Mesenchymal stem cell (in vitro differentiated cells and primary cell): ENCODE results near the gene CCR7.

ENCODE experiments used
- DNase-seq: peaks from one replicate; pipeline ENCODE4 v3.0.0-alpha.2; 2013
- H2AFZ ChIP-seq: one replicate; pipeline ENCODE4 v1.6.1; 2013; ENCODE audit warnings: low read depth, mild to moderate bottlenecking, control low read depth, inconsistent platforms, low read length, moderate library complexity
- H2AK5ac ChIP-seq: 2 replicates; pipeline ENCODE4 v1.6.1; 2013; ENCODE audit warnings: low read length, moderate library complexity, mild to moderate bottlenecking, inconsistent platforms; ENCODE audit not compliant: severe bottlenecking
- H2BK120ac ChIP-seq: one replicate; pipeline ENCODE4 v1.6.1; 2013; ENCODE audit warnings: low read depth, mild to moderate bottlenecking, inconsistent platforms, low read length, moderate library complexity
- H2BK12ac ChIP-seq, 2 experiments: one replicate each; pipeline ENCODE4 v1.6.1; 2013; ENCODE audit warnings: inconsistent platforms in 2 of 2, low read length in 2 of 2, mild to moderate bottlenecking in 2 of 2, moderate library complexity in 2 of 2, control low read depth in 1 of 2
- H2BK15ac ChIP-seq: one replicate; pipeline ENCODE4 v1.6.1; 2013; ENCODE audit warnings: mild to moderate bottlenecking, low read depth, inconsistent platforms; ENCODE audit not compliant: poor library complexity, severe bottlenecking
- H2BK5ac ChIP-seq: 2 replicates; pipeline ENCODE4 v1.6.1; 2013; ENCODE audit warnings: low read depth, mild to moderate bottlenecking, low read length, control low read depth, inconsistent platforms; ENCODE audit not compliant: poor library complexity, severe bottlenecking
- H3K14ac ChIP-seq, 2 experiments: one replicate each; pipeline ENCODE4 v1.6.1; 2013; ENCODE audit warnings: inconsistent platforms in 2 of 2, low read length in 2 of 2, control low read depth in 1 of 2, mild to moderate bottlenecking in 1 of 2, moderate library complexity in 1 of 2
- H3K18ac ChIP-seq, 2 experiments: one replicate each; pipeline ENCODE4 v1.6.1; 2013; ENCODE audit warnings: inconsistent platforms in 2 of 2, low read length in 2 of 2, control low read depth in 1 of 2, low read depth in 1 of 2, mild to moderate bottlenecking in 1 of 2
- H3K23ac ChIP-seq, 2 experiments: one replicate each; pipeline ENCODE4 v1.6.1; 2013; ENCODE audit warnings: inconsistent platforms in 2 of 2, low read length in 2 of 2, mild to moderate bottlenecking in 2 of 2, moderate library complexity in 2 of 2, control low read depth in 1 of 2
- H3K27ac ChIP-seq: 2 replicates; pipeline ENCODE4 v1.5.1; 2013; ENCODE audit warnings: mild to moderate bottlenecking, moderate library complexity, low read length, control low read depth, inconsistent platforms; ENCODE audit not compliant: poor library complexity, severe bottlenecking
- H3K27me3 ChIP-seq, 2 experiments: 2 replicates each; pipeline versions ENCODE4 v1.6.1 to v1.7.0; 2013; ENCODE audit warnings: low read length in 2 of 2, mild to moderate bottlenecking in 2 of 2, moderate library complexity in 2 of 2, control low read depth in 1 of 2, inconsistent platforms in 1 of 2; ENCODE audit not compliant: control insufficient read depth in 1 of 2, insufficient read depth in 1 of 2
- H3K36me3 ChIP-seq, 2 experiments: 2 replicates each; pipeline versions ENCODE4 v1.6.1 to v1.7.0; 2013; ENCODE audit warnings: low read length in 2 of 2, control low read depth in 1 of 2, inconsistent platforms in 1 of 2, low read depth in 1 of 2, mild to moderate bottlenecking in 1 of 2; ENCODE audit not compliant: insufficient read depth in 2 of 2, control insufficient read depth in 1 of 2
- H3K4ac ChIP-seq, 2 experiments: one replicate each; pipeline ENCODE4 v1.6.1; 2013; ENCODE audit warnings: inconsistent platforms in 2 of 2, low read length in 2 of 2, mild to moderate bottlenecking in 2 of 2, moderate library complexity in 2 of 2, control low read depth in 1 of 2, low read depth in 1 of 2
- H3K4me1 ChIP-seq: 2 replicates; pipeline ENCODE4 v1.6.1; 2013; ENCODE audit warnings: low read depth, low read length, control low read depth; ENCODE audit not compliant: control insufficient read depth, insufficient read depth
- H3K4me2 ChIP-seq: 2 replicates; pipeline ENCODE4 v1.6.1; 2013; ENCODE audit warnings: low read length, mild to moderate bottlenecking, inconsistent platforms; ENCODE audit not compliant: poor library complexity, severe bottlenecking
- H3K4me3 ChIP-seq, 2 experiments: 2 replicates each; pipeline versions ENCODE4 v1.5.1 to v1.7.0; 2013; ENCODE audit warnings: low read length in 2 of 2, mild to moderate bottlenecking in 2 of 2, control low read depth in 1 of 2, low read depth in 1 of 2; ENCODE audit not compliant: insufficient read depth in 1 of 2
- H3K79me1 ChIP-seq: replicated peaks from 2 replicates; pipeline ENCODE4 v1.6.1; 2013; ENCODE audit warnings: mild to moderate bottlenecking, control low read depth, low read length, inconsistent platforms; ENCODE audit not compliant: poor library complexity, severe bottlenecking
- H3K9ac ChIP-seq: 2 replicates; pipeline ENCODE4 v1.7.0; 2013; ENCODE audit warnings: mild to moderate bottlenecking, low read length, moderate library complexity
- H3K9me3 ChIP-seq: 2 replicates; pipeline ENCODE4 v1.7.0; 2013; ENCODE audit warnings: mild to moderate bottlenecking, low read length; ENCODE audit not compliant: control insufficient read depth
- H4K8ac ChIP-seq: one replicate; pipeline ENCODE4 v1.6.1; 2013; ENCODE audit warnings: inconsistent platforms, mild to moderate bottlenecking, low read length, moderate library complexity
- H4K91ac ChIP-seq: one replicate; pipeline ENCODE4 v1.6.1; 2013; ENCODE audit warnings: mild to moderate bottlenecking, low read length, inconsistent platforms
- WGBS: methylation state at CpG from one replicate; pipeline ENCODE4 v1.1.7; 2013; ENCODE audit warnings: mixed read lengths; 5-methylcytosine and 5-hydroxymethylcytosine counted together

CCR7 gene

DNA sequence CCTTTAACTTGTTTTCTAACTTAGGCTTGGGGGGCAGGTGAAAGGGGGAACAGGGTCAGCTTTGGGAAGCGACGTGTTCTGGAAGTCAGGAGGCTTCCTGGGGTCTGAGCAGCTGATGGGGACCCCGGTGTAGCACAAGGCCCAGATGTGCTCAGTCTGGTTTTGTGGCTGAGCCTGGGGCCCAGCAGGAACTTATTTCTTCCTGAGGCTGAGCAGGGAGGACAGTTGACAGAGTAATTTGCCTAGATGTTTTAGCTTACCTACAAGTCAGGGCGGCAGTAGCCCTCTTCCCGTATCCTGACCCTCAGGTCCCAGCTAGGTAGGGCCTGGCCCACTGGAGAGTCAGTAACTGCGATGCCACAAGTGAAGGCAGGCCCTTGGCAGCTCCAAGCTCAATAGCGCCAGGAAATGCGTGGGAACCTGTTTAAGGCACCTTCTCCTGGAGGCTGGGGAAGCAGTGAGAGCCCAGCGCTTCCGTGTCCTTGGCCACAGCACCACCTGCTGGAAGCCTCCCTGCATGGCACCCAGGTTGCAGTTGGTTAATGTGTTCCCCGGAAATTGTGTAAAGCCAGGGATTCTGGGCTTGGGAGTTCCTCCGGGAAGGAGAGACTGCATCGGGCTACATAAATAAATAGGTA is 5.2 kb downstream of the CCR7 start:
- Histone ChIP-seq H3K36me3 (peaks cover 3 to 11% of the 10 kb centered on the region in 2 experiments), H3K18ac (peak overlapping the region in 1 of 2 experiments; percentile 84), H3K4me2 (peak overlapping the region; percentile 52), H2BK15ac (peak overlapping the region; percentile 44), H4K91ac (no peak overlapping the region), H3K4me3 (no peak overlapping the region), H3K9me3 (no peaks in the 10 kb centered on the region), H2AFZ (peak overlapping the region; percentile 64), H2AK5ac (peak overlapping the region; percentile 57), H3K79me1 (no peaks in the 10 kb centered on the region), H3K23ac (no peak overlapping the region), H2BK5ac (no peak overlapping the region), H3K27ac (peak overlapping the region; percentile 96), H3K4ac (peak overlapping the region; percentile 62 to 84), H2BK120ac (no peak overlapping the region), H3K4me1 (peaks cover 21% of the 10 kb centered on the region), H3K14ac (no peak overlapping the region), H4K8ac (peak overlapping the region; percentile 96), H3K9ac (peak overlapping the region; percentile 81), H2BK12ac (peak overlapping the region; percentile 51 to 91), H3K27me3 (no peaks in the 10 kb centered on the region)
- 40% methylated on average over 10 of the region's 13 CpGs for WGBS
- peak; percentile 92 for DNase-seq

DNA sequence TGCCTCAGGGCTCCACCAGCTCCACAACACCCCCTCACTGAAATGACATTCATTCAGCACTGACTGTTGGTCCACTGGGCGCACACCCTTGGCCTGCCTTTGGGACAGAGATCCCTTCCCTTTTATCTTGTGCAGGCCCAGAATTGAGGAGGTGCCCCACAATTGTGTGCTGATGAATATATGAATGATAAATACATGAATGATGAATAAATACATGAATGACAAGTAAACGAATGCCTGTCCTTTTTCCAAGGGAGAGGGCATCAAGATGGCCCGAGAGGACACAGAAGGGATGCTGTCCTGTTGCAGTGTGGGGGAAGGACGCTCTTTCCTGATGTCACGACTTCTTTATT is 5.7 kb downstream of the CCR7 start:
- no peaks in the 10 kb centered on the region for H3K27me3 ChIP-seq
- H3K4me2 ChIP-seq, result no peak overlapping the region
- H3K4me3 ChIP-seq, result no peak overlapping the region
- H2AK5ac ChIP-seq, result peak overlapping the region; percentile 5
- H3K18ac ChIP-seq, result peak overlapping the region in 1 of 2 experiments; percentile 84
- H3K27ac ChIP-seq, result no peak overlapping the region
- H2BK12ac ChIP-seq, result peak overlapping the region; percentile 2 to 51
- no peak overlapping the region for H3K14ac ChIP-seq
- peak overlapping the region; percentile 81 for H3K9ac ChIP-seq
- H3K4ac ChIP-seq, result no peak overlapping the region
- no peak overlapping the region for H4K8ac ChIP-seq
- H3K4me1 ChIP-seq, result peaks cover 21% of the 10 kb centered on the region
- H4K91ac ChIP-seq, result peak overlapping the region; percentile 20
- H3K23ac ChIP-seq, result no peak overlapping the region
- DNase-seq, result no peak
- no peaks in the 10 kb centered on the region for H3K9me3 ChIP-seq
- peaks cover 3 to 15% of the 10 kb centered on the region in 2 experiments for H3K36me3 ChIP-seq
- no peak overlapping the region for H2AFZ ChIP-seq
- no peak overlapping the region for H2BK120ac ChIP-seq
- no peak overlapping the region for H2BK15ac ChIP-seq
- no peak overlapping the region for H2BK5ac ChIP-seq
- 98% methylated on average over 3 of the region's 5 CpGs for WGBS
- H3K79me1 ChIP-seq, result no peaks in the 10 kb centered on the region

GRCh38 chr17:40558890-40559563 is 6.2 kb downstream of the CCR7 start:
- no peaks in the 10 kb centered on the region for H3K9me3 ChIP-seq
- WGBS, result 97% methylated on average over 7 of the region's 10 CpGs

DNA sequence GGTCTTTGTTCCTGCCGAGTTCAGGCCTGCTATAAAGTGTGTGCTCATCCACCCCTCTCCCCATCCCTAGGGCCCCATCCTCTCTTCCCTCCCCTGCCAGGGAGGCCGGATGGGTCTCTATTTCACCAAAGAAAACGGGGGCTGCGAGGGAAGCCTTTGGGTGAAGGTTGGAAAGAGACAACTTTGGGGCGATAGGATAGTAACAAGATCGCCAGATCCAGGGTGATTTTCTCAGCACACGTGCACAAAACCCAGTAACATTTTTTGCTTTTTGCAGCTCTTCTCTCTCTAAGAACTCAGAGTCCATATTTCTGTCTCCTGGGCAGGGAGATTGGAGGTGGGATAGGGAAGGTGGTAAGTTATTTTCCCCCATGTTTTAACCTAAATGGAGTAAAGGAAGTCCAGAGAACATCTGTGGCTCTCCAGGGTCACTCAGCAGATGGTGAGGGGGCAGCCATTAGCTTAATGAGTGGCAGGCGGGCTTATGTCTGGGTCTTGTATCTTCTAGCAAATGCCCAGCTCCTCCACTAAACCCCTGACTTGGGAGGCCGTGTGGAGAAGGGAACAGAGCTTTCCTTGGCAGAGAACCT is 6.9 kb downstream of the CCR7 start:
- no peak for DNase-seq
- H3K27me3 ChIP-seq, result no peaks in the 10 kb centered on the region

More at GRCh38 chr17:40558890-40559563, 6.2 kb downstream of the CCR7 start:
- Histone ChIP-seq H3K4me3 (peak overlapping the region in 1 of 2 experiments; percentile 16), H3K27me3 (no peaks in the 10 kb centered on the region), H4K91ac (peak overlapping the region; percentile 20), H3K4me1 (peaks cover 23% of the 10 kb centered on the region), H3K9ac (peak overlapping the region; percentile 81), H2BK15ac (peak overlapping the region; percentile 33), H2AK5ac (peak overlapping the region; percentile 45), H3K14ac (no peak overlapping the region), H3K18ac (peak overlapping the region in 1 of 2 experiments; percentile 15), H3K4me2 (no peak overlapping the region), H3K36me3 (peaks cover 3 to 15% of the 10 kb centered on the region in 2 experiments), H3K79me1 (no peaks in the 10 kb centered on the region), H4K8ac (no peak overlapping the region), H3K23ac (no peak overlapping the region), H2BK12ac (peak overlapping the region; percentile 20 to 72), H2BK5ac (no peak overlapping the region), H3K4ac (no peak overlapping the region), H3K27ac (no peak overlapping the region), H2AFZ (no peak overlapping the region), H2BK120ac (peak overlapping the region; percentile 19)
- DNase-seq, result no peak

More for the DNA sequence above, 6.9 kb downstream of the CCR7 start:
- Histone ChIP-seq H4K91ac (no peak overlapping the region), H3K23ac (no peak overlapping the region), H3K9me3 (no peaks in the 10 kb centered on the region), H3K4me1 (peaks cover 28% of the 10 kb centered on the region), H3K4ac (no peak overlapping the region), H3K4me2 (no peak overlapping the region), H2BK15ac (peak overlapping the region; percentile 33), H3K4me3 (peak overlapping the region in 1 of 2 experiments; percentile 16), H3K14ac (no peak overlapping the region), H3K9ac (peak overlapping the region; percentile 81), H3K18ac (peak overlapping the region in 1 of 2 experiments; percentile 14), H2BK120ac (peak overlapping the region; percentile 80), H4K8ac (no peak overlapping the region), H2BK5ac (no peak overlapping the region), H2AFZ (no peak overlapping the region), H3K79me1 (no peaks in the 10 kb centered on the region), H2BK12ac (peak overlapping the region; percentile 9 to 72), H3K27ac (no peak overlapping the region), H3K36me3 (peaks cover 3 to 15% of the 10 kb centered on the region in 2 experiments), H2AK5ac (peak overlapping the region; percentile 45)
- WGBS, result 85% methylated on average over 5 of the region's 9 CpGs
